Bronchial epithelial cell (primary cell): ENCODE data around the gene PAX5. TPM values are rescaled to one million over a fixed set of nuclear protein-coding genes. Genes with fewer than 3 reads are reported as not detected.

Experiments used
- DNase-seq: peaks from one replicate; pipeline ENCODE4 v3.0.0-alpha.2; 2010; ENCODE audit warnings: low read depth
- FAIRE-seq: peaks from 2 replicates; lab custom pipeline; 2011; peaks lifted over from hg19 to GRCh38; lab: Jason Lieb, UNC
- H3K27me3 ChIP-seq: 2 replicates; pipeline ENCODE4 v1.5.1; 2011; ENCODE audit warnings: low read length; ENCODE audit not compliant: control insufficient read depth, insufficient read depth
- H3K36me3 ChIP-seq: 2 replicates; pipeline ENCODE4 v1.5.1; 2011; ENCODE audit warnings: low read length; ENCODE audit not compliant: control insufficient read depth, insufficient read depth
- H3K4me3 ChIP-seq: 2 replicates; pipeline ENCODE4 v1.5.1; 2011; ENCODE audit warnings: mild to moderate bottlenecking, low read depth, low read length, control low read depth
- CTCF ChIP-seq: IDR thresholded peaks from 2 replicates; pipeline ENCODE4 v1.5.1; 2011; ENCODE audit warnings: mild to moderate bottlenecking, moderate library complexity, low read length, control low read depth, inconsistent platforms; ENCODE audit not compliant: insufficient read depth, severe bottlenecking
- total RNA-seq: library from RNA; depleted of rRNA; stranded (reverse); fragments of >200 nt; gene quantifications from 2 replicates; pipeline ENCODE4 v1.2.1, GENCODE V29; 2014

PAX5 gene
- total RNA-seq, 1 donor from 2014 or later: not detected

- H3K27me3 ChIP-seq: no peaks in the 10 kb centered on the region
- H3K36me3 ChIP-seq: no peaks in the 10 kb centered on the region
- no peak for TF ChIP-seq CTCF
- no peak overlapping the region for H3K4me3 ChIP-seq
- FAIRE-seq (no peak), DNase-seq (no peak)
Observed at GRCh38 chr9:36840898-36841536, 193.1 kb downstream of the PAX5 start.

- no peaks in the 10 kb centered on the region for H3K27me3 ChIP-seq
- H3K36me3 ChIP-seq: no peaks in the 10 kb centered on the region
- DNase-seq (no peak), FAIRE-seq (no peak)
- H3K4me3 ChIP-seq: no peak overlapping the region
- TF ChIP-seq CTCF: no peak
Observed at GRCh38 chr9:36839131-36839885, 194.8 kb downstream of the PAX5 start.

DNA sequence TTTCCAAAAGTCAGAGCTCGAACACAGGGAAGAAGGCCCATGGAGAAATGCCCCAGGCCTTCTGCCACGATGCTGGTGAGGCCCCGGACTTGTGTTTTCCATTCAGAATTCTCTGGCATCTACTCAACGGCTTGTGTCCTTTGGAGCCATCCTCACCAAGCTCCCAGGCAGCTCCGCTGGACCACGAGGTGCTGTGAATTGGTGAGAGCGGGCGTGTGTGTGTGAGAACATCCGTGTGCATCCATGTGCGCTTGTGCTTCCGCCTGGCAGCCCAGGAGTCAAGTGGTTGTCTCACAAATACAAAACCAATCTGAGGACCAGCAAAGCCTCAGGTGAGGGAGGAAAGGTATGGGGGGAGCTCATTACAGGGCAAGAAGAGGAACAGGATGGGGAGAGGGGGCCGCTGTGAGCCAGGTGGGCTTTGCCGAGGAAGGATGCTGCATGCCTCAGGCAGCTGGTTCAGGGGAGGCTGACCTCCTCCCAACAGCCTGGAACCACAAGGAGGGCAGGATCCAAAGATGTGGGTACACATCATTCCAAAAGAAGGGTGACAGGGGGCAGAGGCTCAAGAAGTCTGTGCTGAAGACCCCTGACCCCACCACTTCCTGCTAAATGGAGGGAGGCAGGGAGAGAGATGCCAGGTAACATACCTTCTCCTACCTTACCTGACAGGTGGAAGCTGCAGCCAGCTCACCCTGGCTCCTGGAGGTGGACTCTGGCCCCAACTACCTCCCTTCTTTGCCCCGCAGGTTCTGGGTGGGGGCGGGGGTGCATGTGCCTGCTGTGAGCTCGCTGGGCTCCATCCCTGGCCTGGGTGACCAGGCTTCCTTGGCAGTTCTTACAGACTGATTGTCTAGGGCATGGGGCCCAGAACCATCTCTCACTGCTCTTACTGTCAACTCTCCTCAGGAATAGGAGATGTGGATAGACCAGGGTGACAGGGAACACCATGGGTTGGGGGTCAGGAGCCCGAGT, 196.3 kb downstream of the PAX5 start:
- TF ChIP-seq CTCF: no peak
- Histone ChIP-seq H3K36me3 (no peaks in the 10 kb centered on the region), H3K4me3 (no peak overlapping the region), H3K27me3 (no peaks in the 10 kb centered on the region)
- DNase-seq (no peak), FAIRE-seq (no peak)

DNA sequence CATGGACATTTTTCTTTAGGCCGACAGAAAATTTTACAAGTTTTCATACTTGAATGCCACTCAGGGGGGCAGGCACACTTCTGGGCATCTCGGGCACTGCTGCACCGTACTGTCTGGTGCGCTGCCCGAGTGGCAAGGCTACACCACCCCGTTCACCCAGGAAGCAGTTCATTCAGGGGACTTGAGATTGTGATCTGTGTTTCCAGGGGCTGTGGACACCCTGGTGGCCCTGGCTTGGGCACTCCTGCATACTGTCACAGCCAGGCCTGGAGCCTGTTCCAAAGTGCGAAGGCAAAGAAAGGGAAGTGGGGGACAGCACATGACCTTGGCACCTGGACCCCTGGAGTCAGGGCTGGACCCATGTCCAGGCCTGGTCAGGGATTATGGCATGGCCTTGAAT, 197.6 kb downstream of the PAX5 start:
- Histone ChIP-seq H3K27me3 (no peaks in the 10 kb centered on the region), H3K4me3 (no peak overlapping the region), H3K36me3 (no peaks in the 10 kb centered on the region)
- FAIRE-seq (no peak), DNase-seq (no peak)
- no peak for TF ChIP-seq CTCF

- Histone ChIP-seq H3K27me3 (no peaks in the 10 kb centered on the region), H3K4me3 (no peak overlapping the region), H3K36me3 (no peaks in the 10 kb centered on the region)
- no peak for TF ChIP-seq CTCF
- DNase-seq (no peak), FAIRE-seq (no peak)
Observed at GRCh38 chr9:36835271-36835996, 198.6 kb downstream of the PAX5 start.
